WTC11 (cell line): ENCODE data around the gene CLECL1. TPM values are rescaled to one million over a fixed set of nuclear protein-coding genes. Genes with fewer than 3 reads are reported as not detected.

Experiments
- ATAC-seq: fragments of 200-7000 bp; cut with Tn5 transposase; 2 replicates; pipeline ENCODE4 v1.10.0; 2021; ENCODE audit warnings: mild to moderate bottlenecking, moderate library complexity
- CTCF ChIA-PET: fragments of 300-600 bp; sonication (Branson Sonifier 250); formaldehyde crosslinking; loops from one replicate; lab custom pipeline; 2021; ENCODE audit warnings: antibody characterized with exemption; lab: Charles Lee
- POLR2A ChIA-PET: fragments of 350-600 bp; sonication (Branson Sonifier 250); formaldehyde crosslinking; loops from one replicate; lab custom pipeline; 2021; ENCODE audit warnings: antibody characterized with exemption; lab: Charles Lee
- DNase-seq: peaks from one replicate; pipeline ENCODE4 v3.0.0; 2021; ENCODE audit warnings: low spot score
- H3K27ac Mint-ChIP-seq: 2 replicates; pipeline ENCODE4 v1.8.0; 2021; ENCODE audit warnings: mixed read lengths
- H3K27me3 Mint-ChIP-seq: 2 replicates; pipeline ENCODE4 v1.8.0; 2021; ENCODE audit warnings: low read depth, mild to moderate bottlenecking, moderate library complexity, mixed read lengths
- H3K36me3 Mint-ChIP-seq: 2 replicates; pipeline ENCODE4 v1.8.0; 2021; ENCODE audit warnings: mixed read lengths
- H3K4me1 Mint-ChIP-seq: 2 replicates; pipeline ENCODE4 v1.8.0; 2022; ENCODE audit warnings: mixed read lengths
- H3K4me3 Mint-ChIP-seq: 2 replicates; pipeline ENCODE4 v1.8.0; 2021; ENCODE audit warnings: mild to moderate bottlenecking, moderate library complexity, mixed read lengths
- H3K9me3 Mint-ChIP-seq: 2 replicates; pipeline ENCODE4 v1.8.0; 2021; ENCODE audit warnings: mixed read lengths
- AR ChIP-seq: fragments of 250-450 bp; sonication (Bioruptor Pico); IDR thresholded peaks from 2 replicates; pipeline ENCODE4 v1.9.0; 2021; ENCODE audit warnings: mild to moderate bottlenecking
- CBFB ChIP-seq: sonication (generic); formaldehyde crosslinking; IDR thresholded peaks from 2 replicates; pipeline ENCODE4 v1.8.1; 2022; ENCODE audit warnings: mild to moderate bottlenecking, low read depth, missing genetic modification reagents
- FOXP1 ChIP-seq: sonication (generic); formaldehyde crosslinking; IDR thresholded peaks from 2 replicates; pipeline ENCODE4 v1.8.0; 2022; ENCODE audit warnings: missing genetic modification reagents, mild to moderate bottlenecking, moderate library complexity, borderline replicate concordance
- GTF2I ChIP-seq: fragments of 250-450 bp; sonication (Bioruptor Pico); conservative IDR thresholded peaks from 2 replicates; pipeline ENCODE4 v1.4.0; 2021; ENCODE audit warnings: mild to moderate bottlenecking
- HMGA2 ChIP-seq: fragments of 250-450 bp; sonication (Bioruptor Pico); IDR thresholded peaks from 2 replicates; pipeline ENCODE4 v1.4.0; 2021; ENCODE audit warnings: mild to moderate bottlenecking, moderate library complexity
- NFYB ChIP-seq: sonication (generic); formaldehyde crosslinking; conservative IDR thresholded peaks from 2 replicates; pipeline ENCODE4 v1.8.0; 2022; ENCODE audit warnings: low read depth, missing genetic modification reagents
- NR2C2 ChIP-seq: sonication (generic); formaldehyde crosslinking; IDR thresholded peaks from 2 replicates; pipeline ENCODE4 v1.8.0; 2022; ENCODE audit warnings: mild to moderate bottlenecking, missing genetic modification reagents
- PRDM15 ChIP-seq: sonication (generic); formaldehyde crosslinking; IDR thresholded peaks from 2 replicates; pipeline ENCODE4 v1.8.0; 2022; ENCODE audit warnings: missing genetic modification reagents
- SMAD3 ChIP-seq: sonication (generic); formaldehyde crosslinking; IDR thresholded peaks from 2 replicates; pipeline ENCODE4 v1.8.0; 2022; ENCODE audit warnings: missing genetic modification reagents, mild to moderate bottlenecking, borderline replicate concordance
- USF2 ChIP-seq: sonication (generic); formaldehyde crosslinking; IDR thresholded peaks from 2 replicates; pipeline ENCODE4 v1.8.1; 2023; ENCODE audit warnings: mild to moderate bottlenecking, missing genetic modification reagents, moderate library complexity
- ZNF121 ChIP-seq: sonication (generic); formaldehyde crosslinking; IDR thresholded peaks from 2 replicates; pipeline ENCODE4 v1.8.0; 2023; ENCODE audit warnings: missing genetic modification reagents
- ZNF512 ChIP-seq: sonication (generic); formaldehyde crosslinking; IDR thresholded peaks from 2 replicates; pipeline ENCODE4 v1.8.1; 2022; ENCODE audit warnings: missing genetic modification reagents, borderline replicate concordance
- ZSCAN18 ChIP-seq: fragments of 250-450 bp; sonication (Bioruptor Pico); IDR thresholded peaks from 2 replicates; pipeline ENCODE4 v2.1.2; 2022; ENCODE audit warnings: mild to moderate bottlenecking, moderate library complexity
- total RNA-seq: library from RNA; stranded (reverse); gene quantifications from 3 replicates; pipeline ENCODE4 v1.2.3, GENCODE V29; 2021

The CLECL1 gene
- total RNA-seq, 1 experiment from 2014 or later, result not detected

GRCh38 chr12:9776781-9777180, 43.9 kb upstream of the CLECL1 start:
- Mint-ChIP-seq H3K27ac (no peak overlapping the region; the same call in 1 of the 2 replicates), H3K9me3 (peaks cover 30% of the 10 kb centered on the region), H3K4me1 (peaks cover 40% of the 10 kb centered on the region), H3K36me3 (peaks cover 7% of the 10 kb centered on the region; the same call in 1 of the 2 replicates), H3K27me3 (no peaks in the 10 kb centered on the region), H3K4me3 (no peak overlapping the region)
- ChIA-PET POLR2A (no interaction called here), CTCF (interaction anchor here (0.7 kb wide), 1 partner anchor 21 kb away, joined by 4 read pairs; no protein-coding TSS in a partner anchor)
- no peak for ATAC-seq
- TF ChIP-seq USF2 (CRISPR knock-in tag) (no peak), NFYB (no peak), ZNF512 (CRISPR knock-in tag) (no peak), SMAD3 (no peak), CBFB (no peak), FOXP1 (CRISPR knock-in tag) (no peak), HMGA2 (no peak), NR2C2 (CRISPR knock-in tag) (no peak), ZSCAN18 (no peak), ZNF121 (CRISPR knock-in tag) (no peak), AR (CRISPR knock-in tag) (no peak), GTF2I (no peak), PRDM15 (CRISPR knock-in tag) (no peak)
- DNase-seq, result no peak

- no peaks in the 10 kb centered on the region for H3K36me3 Mint-ChIP-seq
- DNase-seq, result no peak
- H3K27me3 Mint-ChIP-seq, result no peaks in the 10 kb centered on the region
- H3K27ac Mint-ChIP-seq, result no peak overlapping the region
- ChIA-PET CTCF (interaction anchor here (1.0 kb wide), 1 partner anchor 23 kb away, joined by 4 read pairs; no protein-coding TSS in a partner anchor), POLR2A (no interaction called here)
- H3K9me3 Mint-ChIP-seq, result 0 out of 2 replicates have a peak, but pooled peaks cover 6% of the 10 kb centered on the region
- no peak for TF ChIP-seq PRDM15 (CRISPR knock-in tag)
- H3K4me1 Mint-ChIP-seq, result peaks cover 35% of the 10 kb centered on the region
- H3K4me3 Mint-ChIP-seq, result no peak overlapping the region
- ATAC-seq, result no peak
These were observed 40.5 kb upstream of the CLECL1 start for GRCh38 chr12:9773216-9773877.
